T1000 (cell line): ENCODE measurements around the gene IL16.

Source experiments
- DNase-seq: peaks from one replicate; lab custom pipeline; 2025; ENCODE audit warnings: mixed read lengths; lab: John Stamatoyannopoulos, UW

Gene IL16

DNA sequence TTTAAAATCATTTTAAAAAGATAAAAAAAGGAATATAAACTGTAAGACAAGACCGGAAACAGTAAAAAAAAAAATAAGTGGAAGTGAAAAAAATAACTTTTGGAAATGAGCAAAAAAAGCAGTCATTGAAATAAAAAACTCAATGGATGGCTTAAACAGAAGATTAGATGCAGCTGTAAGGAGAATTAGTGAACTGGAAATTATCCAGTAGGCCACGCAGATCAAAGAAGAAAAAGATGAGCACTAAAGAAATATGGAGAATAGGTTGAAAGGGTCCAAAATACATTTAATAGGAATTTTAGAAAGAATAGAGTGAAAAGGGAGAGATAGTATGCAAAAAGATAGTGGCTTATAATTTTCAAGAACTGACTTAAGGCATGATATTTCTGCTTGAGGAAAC, 80.3 kb downstream of the IL16 start:
- DNase-seq = no peak

DNA sequence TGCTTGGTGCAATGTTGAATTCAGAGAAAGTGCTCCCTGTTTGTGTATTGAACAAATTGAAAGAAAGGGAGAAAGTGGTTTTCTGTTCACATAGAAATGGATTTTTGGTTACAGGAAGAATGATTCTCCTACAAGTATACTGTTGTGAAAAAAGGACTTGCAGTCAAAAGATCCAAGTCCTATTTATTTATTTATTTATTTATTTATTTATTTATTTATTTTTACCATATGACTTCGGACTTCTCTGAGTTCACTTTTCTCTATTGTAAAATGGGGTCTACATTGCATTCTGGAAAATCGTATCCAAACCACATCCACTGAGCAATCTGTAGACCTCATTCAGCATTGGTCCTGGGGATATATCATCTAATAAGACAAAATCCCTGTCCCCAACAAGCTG, 81.2 kb downstream of the IL16 start:
- DNase-seq = no peak

DNA sequence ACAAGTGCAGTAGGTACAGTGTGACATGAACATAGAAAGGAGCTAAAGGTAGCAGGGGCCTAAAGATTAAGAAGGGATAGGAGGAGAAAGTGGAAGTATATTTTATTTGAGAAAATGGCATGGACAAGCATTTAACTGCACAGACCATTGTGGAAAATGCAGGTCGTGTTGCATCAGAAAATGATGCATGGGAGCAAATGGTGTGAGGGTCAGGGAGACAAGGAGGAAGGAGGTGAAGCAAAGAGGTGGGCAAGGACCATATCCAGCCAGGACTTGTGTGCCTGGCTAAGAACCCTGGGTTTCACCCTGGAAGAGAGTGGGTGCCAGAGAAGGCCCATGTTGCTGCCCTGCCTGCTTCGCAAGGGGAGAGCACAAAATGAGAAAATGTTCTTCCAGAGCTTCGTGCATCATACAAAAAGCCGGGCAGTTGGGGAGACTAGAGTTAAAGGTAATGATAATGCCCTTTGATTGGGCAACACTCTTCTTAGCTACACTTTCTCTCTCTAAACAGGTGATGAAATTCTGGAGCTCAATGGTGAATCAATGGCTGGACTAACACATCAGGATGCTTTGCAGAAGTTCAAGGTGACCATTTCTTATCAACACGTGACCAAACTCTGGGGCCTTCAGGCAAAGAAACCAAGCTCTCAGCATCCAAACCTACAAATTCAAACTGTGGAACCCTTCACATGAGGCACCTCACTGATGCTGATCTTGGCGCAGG, 81.8 kb downstream of the IL16 start:
- no peak for DNase-seq

DNA sequence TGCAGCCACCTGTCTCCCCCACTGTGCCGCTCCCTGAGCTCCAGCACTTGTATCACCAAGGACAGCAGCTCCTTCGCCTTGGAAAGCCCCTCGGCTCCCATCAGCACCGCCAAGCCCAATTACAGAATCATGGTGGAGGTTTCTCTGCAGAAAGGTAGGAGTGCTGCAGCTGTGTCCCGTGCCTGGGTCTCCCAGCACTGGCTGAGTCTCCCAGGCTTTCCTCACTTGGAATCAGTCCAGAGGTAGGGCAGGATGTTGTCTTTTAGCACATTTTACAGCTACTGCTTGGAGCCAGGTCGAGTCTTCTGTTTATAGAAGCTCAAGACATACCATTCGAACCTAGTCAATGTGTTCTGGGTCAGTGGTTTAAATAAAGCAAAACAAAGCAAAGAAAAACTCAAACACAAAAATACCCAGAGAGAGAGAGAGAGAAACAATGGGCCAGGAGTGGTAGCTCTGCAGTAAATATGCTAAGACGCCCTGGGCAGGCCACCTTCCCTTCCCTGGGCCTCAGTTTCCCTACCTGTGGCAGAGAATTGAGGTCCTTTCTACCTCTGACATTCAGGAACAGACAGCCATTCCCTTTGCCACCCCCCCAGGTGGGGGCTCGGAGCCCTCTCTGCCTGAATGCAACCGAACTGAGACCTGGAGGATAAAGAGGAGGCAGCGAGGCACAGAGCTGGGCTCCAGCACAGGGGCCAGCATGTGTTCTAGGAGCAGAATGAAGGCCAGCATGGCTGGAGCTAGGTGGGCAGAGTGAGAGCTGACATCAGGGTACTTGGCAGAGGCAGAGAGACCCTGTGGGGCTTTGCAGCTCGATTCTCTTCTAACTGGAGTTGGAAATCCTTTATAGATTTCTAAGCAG, 83.2 kb downstream of the IL16 start:
- DNase-seq = no peak

DNA sequence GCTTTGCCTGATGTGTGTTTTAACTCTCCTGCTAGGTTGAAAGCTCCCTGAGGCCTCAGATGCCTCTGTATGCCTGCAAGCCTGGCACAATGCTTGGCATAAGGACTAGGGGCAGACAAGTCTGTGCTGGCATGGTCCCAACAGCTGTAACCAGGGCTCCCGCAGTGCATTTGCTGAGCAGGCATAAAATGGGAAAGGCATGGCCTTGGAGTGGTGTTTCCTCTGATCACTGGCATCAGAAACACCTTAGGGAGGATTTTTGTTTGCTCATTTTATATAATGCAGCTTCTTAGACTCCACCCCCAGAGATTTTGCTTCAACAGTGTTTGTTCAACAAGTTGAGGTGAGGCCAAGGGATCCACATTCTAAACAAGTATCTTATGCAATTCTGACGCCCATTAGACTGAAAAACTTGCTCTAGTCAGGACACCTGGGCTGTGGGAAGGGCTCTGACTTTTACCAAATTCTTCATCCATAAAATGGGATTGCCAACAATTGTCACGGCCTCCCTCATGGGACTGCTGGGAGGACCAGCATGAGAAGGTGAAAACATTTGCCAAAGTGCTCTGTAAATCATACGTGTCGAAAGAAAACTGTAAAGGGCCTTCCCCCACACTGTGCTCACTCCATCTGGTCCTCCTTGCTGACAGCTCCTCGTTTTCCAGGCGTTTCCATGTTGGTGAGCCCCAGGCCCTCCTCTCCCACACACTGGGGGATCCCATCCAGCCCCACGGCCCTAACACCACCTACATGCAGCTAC, 84.2 kb downstream of the IL16 start:
- DNase-seq = no peak

DNA sequence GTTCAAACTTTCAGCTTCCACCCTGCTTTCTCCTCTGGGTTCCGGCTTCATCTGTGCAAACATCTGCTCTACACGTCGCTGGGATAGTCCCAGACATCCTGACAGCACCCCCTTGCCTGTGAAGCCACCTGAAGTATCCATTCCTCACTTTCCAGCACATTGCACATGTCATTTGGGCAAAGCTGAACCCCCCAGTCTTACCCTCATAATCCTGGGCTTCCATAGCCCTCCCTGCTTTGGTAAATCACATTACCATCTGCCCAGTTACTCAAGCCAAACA, 84.7 kb downstream of the IL16 start:
- no peak for DNase-seq

DNA sequence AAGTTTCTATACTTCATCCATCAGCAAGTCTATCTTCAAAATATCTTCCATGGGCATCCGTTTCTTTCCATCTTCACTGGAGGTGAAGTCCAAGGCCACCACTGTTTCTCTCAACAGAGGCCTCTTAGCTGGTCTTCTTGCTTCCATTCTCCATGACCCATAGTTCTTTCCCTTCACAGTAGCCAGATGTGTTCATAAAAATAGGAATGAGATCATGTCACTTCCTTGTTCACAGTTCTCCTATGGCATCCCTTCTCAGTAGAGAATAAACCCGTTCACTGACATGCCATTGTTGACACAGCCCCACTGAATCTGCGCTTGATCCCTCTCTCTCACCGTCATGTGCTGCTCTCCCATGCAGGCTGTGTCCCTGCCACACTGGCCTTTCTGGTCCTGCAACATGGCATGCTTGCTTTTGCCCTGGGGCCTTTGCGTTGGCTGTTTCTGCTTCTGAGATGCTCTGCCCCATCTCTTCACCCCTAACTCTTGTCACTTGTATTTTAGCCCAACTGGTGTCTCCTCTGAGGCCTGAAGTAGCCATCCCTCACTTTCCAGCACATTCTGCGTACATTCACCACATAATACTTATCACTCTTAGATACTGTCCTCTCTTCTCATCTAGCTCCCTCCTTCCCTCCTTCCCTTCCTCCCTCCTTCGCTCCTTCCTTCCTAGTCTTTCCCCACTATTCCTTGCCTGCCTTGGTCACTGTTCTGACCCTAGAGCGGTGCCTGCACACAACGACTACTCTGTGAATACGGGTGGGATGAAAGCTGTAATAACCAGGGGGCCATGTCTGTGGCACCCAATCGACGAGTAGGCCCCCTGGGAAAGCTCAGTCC, 85.3 kb downstream of the IL16 start:
- DNase-seq = no peak

DNA sequence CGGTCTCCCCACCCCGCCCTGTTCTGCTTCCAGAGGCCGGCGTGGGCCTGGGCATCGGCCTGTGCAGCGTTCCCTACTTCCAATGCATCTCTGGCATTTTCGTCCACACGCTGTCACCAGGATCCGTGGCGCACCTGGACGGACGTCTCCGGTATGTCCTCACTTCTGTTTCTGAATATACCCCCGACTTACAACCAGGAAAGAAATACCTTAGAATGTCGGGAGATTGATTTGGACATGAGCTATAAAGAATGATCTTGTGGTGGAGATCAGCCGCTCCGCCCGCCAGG, 85.9 kb downstream of the IL16 start:
- DNase-seq = no peak

DNA sequence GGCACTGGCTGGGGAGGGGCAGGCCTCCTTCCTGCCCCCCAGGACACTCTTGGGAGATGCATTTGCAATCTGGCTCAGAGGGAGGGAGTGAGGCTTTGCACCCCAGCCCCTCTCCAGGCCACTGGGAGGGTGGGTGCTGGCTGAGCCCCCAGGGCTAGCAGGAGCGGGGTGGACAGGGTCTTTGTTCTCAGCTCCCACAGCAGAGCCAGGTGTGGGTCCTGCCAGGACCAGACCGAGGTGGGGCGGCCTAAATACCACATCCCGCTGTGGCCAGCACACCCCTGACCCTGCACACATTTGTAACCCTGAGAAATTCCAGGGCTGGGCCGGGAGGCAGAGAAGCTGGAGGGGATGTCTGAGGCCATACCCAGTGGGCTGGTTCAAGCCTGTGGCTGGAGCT, 86.2 kb downstream of the IL16 start:
- DNase-seq = no peak

DNA sequence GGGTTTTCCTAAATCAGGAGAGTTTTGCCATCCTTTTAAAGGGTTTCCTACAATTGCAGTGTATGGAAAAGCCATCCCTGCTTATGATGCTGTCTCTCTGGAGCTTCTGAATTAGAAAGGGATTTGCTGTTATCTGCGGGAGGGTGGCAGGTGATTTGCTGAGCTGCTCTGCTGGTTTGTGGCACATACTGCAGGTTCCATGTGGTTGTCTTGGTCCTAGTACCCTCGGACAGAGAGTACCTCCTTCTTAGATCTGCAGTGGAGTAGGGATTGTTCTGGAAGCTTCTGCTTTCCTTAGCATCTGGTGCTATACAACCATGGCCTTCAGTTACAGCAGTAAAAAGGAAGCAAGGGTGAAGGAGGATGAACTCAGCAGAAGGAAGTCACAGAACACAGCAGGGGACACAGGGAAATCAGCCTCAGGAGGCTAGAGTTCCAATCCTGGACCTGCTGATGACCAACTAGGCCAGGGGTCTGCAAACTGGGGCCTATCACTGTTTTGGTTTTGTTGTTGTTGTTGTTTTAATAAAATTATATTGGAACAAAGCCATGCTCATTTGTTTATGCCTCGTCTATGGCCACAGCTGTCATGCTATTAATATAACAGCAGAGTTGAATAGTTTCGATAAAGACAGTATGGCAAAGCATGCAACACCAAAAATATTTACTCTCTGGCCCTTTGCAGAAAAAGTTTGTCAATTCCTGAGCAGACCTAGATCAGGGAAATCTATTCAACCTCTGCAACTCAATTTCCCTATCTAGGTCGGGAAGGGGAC, 87.8 kb downstream of the IL16 start:
- no peak for DNase-seq

DNA sequence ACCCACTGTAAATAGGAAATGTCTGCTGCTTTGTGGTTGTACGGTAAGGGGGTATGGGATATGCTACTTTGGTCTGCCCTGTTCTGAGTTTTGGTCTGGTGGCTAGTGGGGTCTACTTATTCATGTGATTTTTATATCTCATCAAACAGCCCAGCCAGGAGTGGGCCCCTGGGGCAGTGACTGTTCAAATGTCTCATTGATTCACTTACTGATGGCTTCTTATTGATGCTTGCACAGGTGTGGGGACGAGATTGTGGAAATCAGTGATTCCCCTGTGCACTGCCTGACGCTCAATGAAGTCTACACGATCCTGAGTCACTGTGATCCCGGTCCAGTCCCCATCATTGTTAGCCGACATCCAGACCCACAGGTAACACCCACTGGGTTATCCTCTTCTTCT, 88.8 kb downstream of the IL16 start:
- no peak for DNase-seq

DNA sequence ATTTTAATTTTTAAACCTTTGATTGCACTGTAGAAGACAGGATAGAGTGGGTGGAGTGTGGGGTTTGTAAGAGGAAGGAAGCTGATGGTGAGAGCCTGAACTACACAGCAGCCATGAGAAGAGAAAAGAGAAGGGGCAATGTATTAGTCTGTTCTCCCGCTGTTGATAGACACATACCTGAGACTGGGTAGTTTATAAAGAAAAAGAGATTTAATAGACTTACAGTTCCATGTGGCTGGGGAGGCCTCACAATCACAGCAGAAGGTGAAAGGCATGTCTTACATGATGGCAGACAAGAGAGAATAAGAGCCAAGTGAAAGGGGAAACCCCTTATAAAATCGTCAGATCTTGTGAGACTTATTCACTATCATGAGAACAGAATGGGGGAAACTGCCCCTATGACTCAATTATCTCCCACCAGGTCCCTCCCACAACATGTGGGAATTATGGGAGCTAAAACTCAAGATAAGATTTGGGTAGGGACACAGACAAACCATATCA, 90.0 kb downstream of the IL16 start:
- DNase-seq = no peak

DNA sequence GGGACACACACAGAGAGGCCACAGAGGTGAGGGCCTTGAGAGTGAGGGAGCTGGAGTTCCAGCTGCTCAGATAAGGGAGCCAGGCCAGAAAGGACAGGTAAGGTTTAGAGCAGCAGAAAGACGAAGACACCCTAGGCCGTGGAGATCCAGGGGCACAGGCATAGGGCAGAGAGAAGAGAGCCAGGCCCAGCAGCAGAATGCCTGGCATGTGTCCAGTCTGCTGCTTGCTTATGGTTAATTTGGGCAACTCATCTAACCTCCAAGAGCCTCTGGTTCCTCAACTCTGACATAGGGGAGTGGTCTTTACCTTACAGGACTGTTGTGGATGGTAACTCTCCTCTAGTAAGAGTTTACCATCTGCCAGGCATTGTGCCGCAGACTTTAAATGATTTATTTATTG, 91.4 kb downstream of the IL16 start:
- no peak for DNase-seq

DNA sequence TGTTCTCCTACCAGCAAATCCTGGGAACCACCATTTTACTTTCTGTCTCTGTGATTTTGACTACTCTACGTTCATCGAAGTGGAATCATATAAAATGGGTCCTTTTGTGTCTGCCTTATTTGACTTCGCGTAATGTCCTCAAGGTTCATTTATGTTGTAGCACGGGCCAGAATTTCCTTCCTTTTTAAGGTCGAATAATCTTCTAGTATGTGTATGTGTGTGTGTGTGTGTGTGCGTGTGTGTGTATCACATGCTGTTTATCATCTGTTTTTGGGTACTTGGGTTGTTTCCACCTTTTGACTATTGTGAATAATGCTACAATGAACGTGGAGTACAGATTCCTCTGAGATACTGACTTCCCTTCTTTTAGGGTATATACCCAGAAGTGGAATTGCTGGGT, 91.9 kb downstream of the IL16 start:
- no peak for DNase-seq

DNA sequence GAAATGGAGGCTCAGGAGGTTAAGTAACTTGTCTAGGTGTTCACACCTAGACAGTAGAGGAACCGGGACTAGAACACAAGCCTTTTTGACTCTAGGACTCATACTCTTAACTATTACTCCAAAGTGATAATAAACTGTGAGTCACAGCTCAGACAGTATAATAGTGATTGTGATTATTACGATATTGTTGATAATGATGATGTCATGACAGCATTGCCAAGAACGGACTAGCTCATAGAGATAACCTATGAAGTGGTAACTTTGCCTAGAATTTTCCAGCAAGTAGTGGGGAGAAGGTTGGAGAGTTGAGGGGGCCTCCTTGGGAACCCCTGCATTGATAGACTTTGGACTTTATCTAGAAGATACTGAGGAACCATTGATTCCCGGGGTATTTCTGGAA, 93.2 kb downstream of the IL16 start:
- DNase-seq = no peak

DNA sequence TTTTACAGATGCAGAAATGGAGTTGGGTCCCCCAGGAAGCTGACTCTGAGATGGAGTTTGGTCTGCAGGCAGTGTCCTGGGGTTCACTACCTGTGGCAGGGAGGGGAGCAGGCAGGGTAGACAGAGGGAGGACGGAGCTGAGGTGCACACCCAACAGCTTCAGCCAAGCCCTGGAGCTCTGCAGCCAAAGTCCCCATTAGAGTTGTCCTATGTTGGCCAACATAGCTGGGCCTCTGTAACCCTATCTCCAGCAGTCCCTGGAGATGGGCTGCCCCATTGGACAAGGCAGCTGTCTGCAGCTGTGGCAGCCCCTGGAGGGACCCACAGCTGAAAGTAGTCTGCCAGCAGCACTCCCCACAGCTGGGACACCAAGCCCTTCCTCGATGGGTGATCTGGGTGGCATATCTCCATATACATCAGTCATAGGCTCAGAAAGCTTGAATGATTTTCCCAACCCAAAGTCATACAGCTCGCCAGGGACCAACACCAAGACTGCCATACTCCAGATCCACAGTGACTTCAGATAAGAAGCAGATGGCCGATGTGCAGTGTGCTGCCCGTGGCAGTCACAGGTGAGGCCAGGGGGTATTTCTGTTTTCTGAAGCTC, 95.3 kb downstream of the IL16 start:
- DNase-seq = no peak

DNA sequence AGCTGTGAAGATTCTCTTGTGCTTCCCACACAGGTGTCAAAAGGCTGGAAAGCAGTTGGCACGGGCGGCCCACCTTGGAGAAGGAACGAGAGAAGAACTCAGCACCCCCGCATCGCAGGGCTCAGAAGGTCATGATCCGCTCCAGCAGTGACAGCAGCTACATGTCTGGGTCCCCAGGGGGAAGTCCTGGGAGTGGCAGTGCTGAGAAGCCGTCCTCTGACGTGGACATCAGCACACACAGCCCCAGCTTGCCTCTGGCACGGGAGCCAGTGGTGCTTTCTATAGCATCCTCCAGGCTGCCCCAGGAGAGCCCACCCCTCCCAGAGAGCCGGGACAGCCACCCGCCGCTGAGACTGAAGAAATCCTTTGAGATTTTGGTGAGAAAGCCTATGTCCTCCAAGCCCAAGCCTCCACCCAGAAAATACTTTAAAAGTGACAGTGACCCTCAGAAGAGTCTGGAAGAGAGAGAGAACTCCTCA, 95.9 kb downstream of the IL16 start:
- no peak for DNase-seq

DNA sequence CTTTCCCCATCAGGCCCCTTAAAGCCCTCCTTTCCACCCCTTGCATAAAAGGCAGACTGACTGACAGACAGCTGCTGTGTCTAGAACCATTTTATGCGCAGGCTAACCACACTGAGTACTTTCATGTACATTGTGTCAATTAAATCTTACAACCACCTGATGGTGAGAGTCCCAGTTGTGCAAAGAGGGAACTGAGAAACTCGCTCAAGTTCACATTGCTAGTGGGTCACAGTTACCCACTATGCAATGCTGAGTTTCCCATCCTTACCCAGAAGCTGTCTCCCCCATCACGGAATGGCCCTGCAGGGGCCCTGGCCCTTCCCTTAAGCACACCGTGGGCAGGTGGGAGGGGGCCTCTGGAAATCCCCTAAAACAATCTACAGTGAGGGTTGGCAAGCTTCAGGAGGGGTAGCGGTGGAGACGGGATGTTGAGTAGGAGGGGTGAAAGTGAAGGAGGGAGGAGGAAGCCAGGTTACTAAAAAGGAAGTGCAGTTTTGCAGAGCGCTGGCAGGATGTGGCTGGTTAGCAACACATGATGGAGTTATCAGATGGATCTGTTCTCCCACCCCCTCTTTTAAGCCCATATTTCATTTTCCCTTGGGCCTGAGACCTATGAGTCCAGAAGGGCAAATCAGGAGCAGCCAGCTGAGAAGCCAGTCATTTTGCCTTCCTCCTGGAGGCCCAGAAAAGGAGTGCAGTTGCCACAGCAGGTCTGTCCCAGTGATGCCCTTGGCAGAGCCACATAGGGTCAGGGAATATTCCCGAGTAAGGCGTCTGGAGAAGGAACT, 97.2 kb downstream of the IL16 start:
- no peak for DNase-seq

DNA sequence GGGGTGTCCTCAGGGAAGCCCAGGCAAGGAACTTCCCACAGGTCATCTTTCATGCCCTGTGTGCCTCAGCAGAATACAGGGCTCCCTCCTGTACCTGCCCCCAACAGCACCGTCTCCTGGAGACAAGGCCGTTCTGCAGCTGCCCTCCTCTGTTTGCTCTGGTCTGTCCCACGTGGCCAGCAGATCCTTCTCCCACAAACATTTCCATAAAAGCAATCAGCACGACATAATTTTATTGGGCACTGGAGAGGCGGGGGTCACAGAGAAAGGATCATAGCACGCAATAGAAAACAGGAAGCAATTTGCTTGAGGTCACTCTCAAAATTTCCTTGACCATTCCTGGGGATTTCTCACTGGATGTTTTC, 97.8 kb downstream of the IL16 start:
- DNase-seq = no peak

DNA sequence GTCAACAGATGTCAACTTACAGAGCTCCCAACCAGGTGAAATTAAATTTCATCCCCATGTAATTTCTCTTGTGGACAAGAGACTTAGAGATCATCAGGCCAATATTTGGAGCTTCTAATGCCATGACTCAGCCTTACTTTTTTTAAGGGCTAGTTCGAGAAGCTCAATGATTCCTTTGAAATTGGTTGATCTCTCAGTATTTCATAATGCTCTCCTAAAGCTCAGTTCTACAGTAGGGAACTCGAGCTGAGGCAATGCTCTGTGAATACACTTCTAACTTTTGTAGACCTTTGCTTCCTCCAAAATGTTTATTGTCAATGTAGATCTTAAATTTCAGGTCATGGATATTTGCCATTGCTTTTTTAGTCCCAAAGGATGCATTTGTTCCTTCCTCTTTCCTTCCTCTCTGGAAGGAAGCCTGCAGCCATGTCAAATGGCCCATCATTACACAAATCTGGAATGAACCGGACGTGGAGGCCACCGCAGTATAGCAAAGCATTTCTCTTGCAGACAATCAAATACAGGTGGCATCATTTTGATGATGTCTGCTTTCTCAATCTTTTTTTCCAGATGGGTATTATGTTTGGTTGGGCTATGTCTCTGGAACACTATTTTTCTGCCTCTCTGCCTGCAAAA, 98.9 kb downstream of the IL16 start:
- no peak for DNase-seq
